K562 (cell line): ENCODE measurements around the gene ENTR1. TPM values are rescaled to one million over a fixed set of nuclear protein-coding genes. Genes with fewer than 3 reads are reported as not detected.

Experiments
- ATAC-seq: fragments of 200-7000 bp; cut with Tn5 transposase; 3 replicates; pipeline ENCODE4 v1.9.1; 2020; ENCODE audit warnings: moderate library complexity
- BruUV-seq: library from RNA; stranded (reverse); fragments of 400-500 nt; replicated peaks from 2 replicates; lab custom pipeline; 2021; lab: Mats Ljungman, UMichigan
- CTCF ChIA-PET: fragments of 300-600 bp; formaldehyde crosslinking; extraction: SDS; loops from one replicate; lab custom pipeline; 2021; ENCODE audit warnings: low intra/inter-chr PET ratio; lab: Yijun Ruan, JAX
- POLR2A ChIA-PET: fragments of 300-600, 350-650 bp; sonication (Branson Sonifier 250); formaldehyde crosslinking; extraction: SDS; loops from one replicate; lab custom pipeline; 2021; ENCODE audit warnings: antibody characterized with exemption, inconsistent platforms; lab: Yijun Ruan, JAX
- DNase-seq, 4 experiments: peaks; one replicate each; pipeline versions ENCODE4 v3.0.0 to v3.0.0-alpha.2; 2011 to 2018; ENCODE audit warnings: low spot score in 3 of 4, mixed read lengths in 3 of 4; ENCODE audit errors: extremely low read depth in 1 of 4
- FAIRE-seq: peaks from 2 replicates; lab custom pipeline; 2011; peaks lifted over from hg19 to GRCh38; lab: Jason Lieb, UNC
- H2AFZ ChIP-seq: 2 replicates; pipeline ENCODE4 v1.6.0; 2011; ENCODE audit warnings: low read depth, low read length, control low read depth, inconsistent platforms
- H3K27ac ChIP-seq: fragments of 200-600 bp; 3 replicates; pipeline ENCODE4 v1.8.0; 2011; ENCODE audit warnings: low read depth, mild to moderate bottlenecking, control low read depth, inconsistent platforms, low read length, moderate library complexity, mixed read lengths; ENCODE audit errors: extremely low read depth
- H3K27me3 ChIP-seq, 2 experiments: fragments of 300-600 bp in 1 of 2; 2 replicates in 1 of 2; 3 replicates in 1 of 2; pipeline versions ENCODE4 v1.6.0 to v1.8.0; 2011; ENCODE audit warnings: inconsistent platforms in 2 of 2, low read length in 2 of 2, mild to moderate bottlenecking in 1 of 2, mixed read lengths in 1 of 2, moderate library complexity in 1 of 2; ENCODE audit not compliant: control insufficient read depth in 2 of 2, insufficient read depth in 2 of 2
- H3K36me3 ChIP-seq: fragments of 300-600 bp; 3 replicates; pipeline ENCODE4 v1.8.0; 2011; ENCODE audit warnings: mild to moderate bottlenecking, low read length, inconsistent platforms; ENCODE audit not compliant: control insufficient read depth, insufficient read depth
- H3K4me1 ChIP-seq, 2 experiments: fragments of 200-600 bp in 1 of 2; replicated peaks in 1 of 2; 2 replicates in 1 of 2; 3 replicates in 1 of 2; pipeline versions ENCODE4 v1.5.1 to v1.8.0; 2011; ENCODE audit warnings: inconsistent platforms in 2 of 2, low read length in 2 of 2, mild to moderate bottlenecking in 1 of 2, mixed read lengths in 1 of 2, moderate library complexity in 1 of 2; ENCODE audit not compliant: control insufficient read depth in 2 of 2, insufficient read depth in 2 of 2
- H3K4me2 ChIP-seq: 2 replicates; pipeline ENCODE4 v1.6.1; 2011; ENCODE audit warnings: low read length, control low read depth, inconsistent platforms, mixed read lengths; ENCODE audit not compliant: insufficient read depth
- H3K4me3 ChIP-seq: fragments of 200-600 bp; sonication (generic), shearing (Covaris generic); 2 replicates; pipeline ENCODE4 v1.5.1; 2016; ENCODE audit warnings: control low read depth, inconsistent platforms
- H3K79me2 ChIP-seq: fragments of 200-600 bp; 3 replicates; pipeline ENCODE4 v1.8.0; 2011; ENCODE audit warnings: low read length, inconsistent platforms; ENCODE audit not compliant: control insufficient read depth, insufficient read depth
- H3K9ac ChIP-seq, 2 experiments: 2 replicates each; pipeline versions ENCODE4 v1.6.0 to v1.6.1; 2011; ENCODE audit warnings: low read depth in 2 of 2, low read length in 2 of 2, control low read depth in 1 of 2, inconsistent platforms in 1 of 2, mild to moderate bottlenecking in 1 of 2, mixed read lengths in 1 of 2; ENCODE audit not compliant: insufficient read depth in 1 of 2
- H3K9me1 ChIP-seq: one replicate; pipeline ENCODE4 v1.6.0; 2011; ENCODE audit warnings: inconsistent platforms, mild to moderate bottlenecking, low read length, moderate library complexity; ENCODE audit not compliant: control insufficient read depth, insufficient read depth
- H3K9me3 ChIP-seq: replicated peaks from 2 replicates; pipeline ENCODE4 v1.5.1; 2011; ENCODE audit warnings: low read depth, low read length, inconsistent platforms; ENCODE audit not compliant: control insufficient read depth, insufficient read depth
- H4K20me1 ChIP-seq: replicated peaks from 2 replicates; pipeline ENCODE4 v1.6.1; 2011; ENCODE audit warnings: low read length, inconsistent platforms, mixed read lengths; ENCODE audit not compliant: control insufficient read depth, insufficient read depth
- ATF6 ChIP-seq: sonication (generic); formaldehyde crosslinking; IDR thresholded peaks from 2 replicates; pipeline ENCODE4 v1.4.0; 2020; ENCODE audit warnings: mild to moderate bottlenecking, missing genetic modification reagents
- HNRNPL ChIP-seq: fragments of 200-400 bp; formaldehyde crosslinking; IDR thresholded peaks from 2 replicates; pipeline ENCODE4 v1.6.1; 2017; ENCODE audit warnings: low read depth, mild to moderate bottlenecking, low read length
- ILK ChIP-seq: fragments of 450-650 bp; IDR thresholded peaks from 2 replicates; pipeline ENCODE4 v1.6.1; 2016; ENCODE audit warnings: missing genetic modification characterization, low read depth, mild to moderate bottlenecking, missing compliant biosample characterization, moderate library complexity, borderline replicate concordance
- MEF2A ChIP-seq: IDR thresholded peaks from 2 replicates; pipeline ENCODE4 v1.6.1; 2011; ENCODE audit warnings: low read depth, mild to moderate bottlenecking, low read length, moderate library complexity; ENCODE audit not compliant: control insufficient read depth
- NONO ChIP-seq, 2 experiments: fragments of 200-400 bp in 1 of 2; fragments of 450-650 bp in 1 of 2; formaldehyde crosslinking in 1 of 2; IDR thresholded peaks; 2 replicates each; pipeline ENCODE4 v1.6.1; 2017; ENCODE audit warnings: low read depth in 2 of 2, mild to moderate bottlenecking in 2 of 2, moderate library complexity in 2 of 2, low read length in 1 of 2
- SAFB ChIP-seq: fragments of 200-400 bp; formaldehyde crosslinking; IDR thresholded peaks from 2 replicates; pipeline ENCODE4 v1.6.1; 2017; ENCODE audit warnings: low read depth, low read length, borderline replicate concordance
- SNRNP70 ChIP-seq: fragments of 200-400 bp; formaldehyde crosslinking; optimal IDR thresholded peaks from 2 replicates; pipeline ENCODE3; 2017; ENCODE audit warnings: low read depth, low read length
- TRIM25 ChIP-seq: fragments of 450-650 bp; IDR thresholded peaks from 2 replicates; pipeline ENCODE4 v1.7.0; 2016; ENCODE audit warnings: borderline replicate concordance
- ZNF140 ChIP-seq: fragments of 250-450 bp; sonication (Bioruptor Pico); IDR thresholded peaks from 2 replicates; pipeline ENCODE4 v1.8.0; 2021; ENCODE audit warnings: moderate library complexity, mild to moderate bottlenecking, inconsistent platforms
- ZNF717 ChIP-seq: fragments of 250-450 bp; sonication (Bioruptor Pico); IDR thresholded peaks from 2 replicates; pipeline ENCODE4 v1.5.0; 2021
- ZNF79 ChIP-seq: fragments of 250-450 bp; sonication (Bioruptor Pico); IDR thresholded peaks from 2 replicates; pipeline ENCODE4 v1.4.0; 2020; ENCODE audit warnings: low read depth, mild to moderate bottlenecking, moderate library complexity
- WGBS: fragments of 100-300 bp; shearing (Covaris generic); methylation state at CpG from one replicate; pipeline ENCODE4 v1.1.6; 2016; ENCODE audit warnings: low coverage, mixed read lengths; ENCODE audit not compliant: insufficient coverage; ENCODE audit errors: missing lambda C conversion rate; 5-methylcytosine and 5-hydroxymethylcytosine counted together
- in situ Hi-C: fragments of 300-500 bp; cut with MboI; formaldehyde crosslinking; loops from 4 replicates; pipeline ENCODE4 v1.15.0; 2018; ENCODE audit warnings: inconsistent platforms, mixed read lengths
- intact Hi-C: fragments of 100-400 bp; cut with micrococcal nuclease; formaldehyde crosslinking; loops from 2 replicates; pipeline ENCODE4 v1.14.2; 2022
- polyA plus RNA-seq, 8 experiments: library from polyadenylated mRNA; depleted of rRNA in 4 of 8; stranded (reverse) in 5 of 8; unstranded in 3 of 8; fragments of >200 nt; fragmentation: Nextera tagmentation in 2 of 8; fragmentation: Illumina TruSeq in 1 of 8; extraction: Ambion mirVana in 2 of 8; extraction: Trizol in 1 of 8; gene quantifications; 2 replicates each; pipeline versions ENCODE4 v1.2.1 to v1.2.3, GENCODE V29; 2011 to 2014; ENCODE audit warnings: inconsistent platforms in 1 of 8, missing spikeins in 1 of 8
- total RNA-seq, 7 experiments: library from RNA; depleted of rRNA in 6 of 7; stranded (reverse); fragments of >200 nt in 6 of 7; fragmentation: Illumina TruSeq in 2 of 7; extraction: Trizol in 2 of 7; gene quantifications; 2 replicates each; pipeline versions ENCODE4 v1.2.1 to v1.2.3, GENCODE V29; 2011 to 2021; ENCODE audit warnings: low replicate concordance in 1 of 7

ENTR1 gene
- total and polyA plus RNA-seq, 9 of the 15 experiments (the other 6 are each of a cell fraction or from before 2014, with no cell fraction given) = 6.7 to 106 (median 72.6) TPM

- TF ChIP-seq ZNF717 (CRISPR knock-in tag) (no peak), HNRNPL (no peak), SAFB (no peak), MEF2A (no peak), ZNF140 (CRISPR knock-in tag) (no peak), TRIM25 (no peak), ATF6 (CRISPR knock-in tag) (no peak), ZNF79 (no peak), SNRNP70 (no peak), ILK (no peak), NONO (IDR thresholded peaks at IDR 0.05; ENCODE audit: low read depth in 2 of 2, low read length in 1 of 2) (no peak)
- TF ChIP-seq, all 486 proteins: peak for 0
- no peak for FAIRE-seq
- no peaks in the 10 kb centered on the region for H3K79me2 ChIP-seq
- ChIA-PET CTCF (no interaction called here), POLR2A (interaction anchor here (1.1 kb wide), 1 partner anchor 9 kb away, joined by 3 read pairs; no protein-coding TSS in a partner anchor)
- no peak overlapping the region for H3K4me3 ChIP-seq
- H3K36me3 ChIP-seq = peaks cover 91% of the 10 kb centered on the region; the same call in 2 of the 3 replicates
- no TSS peak for BruUV-seq
- H3K27ac ChIP-seq = no peak overlapping the region
- H3K9ac ChIP-seq = no peak overlapping the region
- 96% methylated on average over 14 of the region's 19 CpGs for WGBS
- no peaks in the 10 kb centered on the region for H3K27me3 ChIP-seq
- DNase-seq = no peak
- in situ Hi-C loops (no loop called here), intact Hi-C loops (no loop called here)
- no peaks in the 10 kb centered on the region for H3K9me3 ChIP-seq
- ATAC-seq = no peak
- no peaks in the 10 kb centered on the region for H4K20me1 ChIP-seq
- peaks cover 0 to 18% of the 10 kb centered on the region in 2 experiments; a peak in 1 of 5 replicates for H3K4me1 ChIP-seq
- no peak overlapping the region for H3K4me2 ChIP-seq
- H3K9me1 ChIP-seq = no peaks in the 10 kb centered on the region
- H2AFZ ChIP-seq = no peak overlapping the region
Observed at GRCh38 chr9:136387217-136387616, 23.2 kb downstream of the ENTR1 start.
